ENCODE results near the gene POU6F1. TPM values are rescaled to one million over a fixed set of nuclear protein-coding genes. Genes with fewer than 3 reads are reported as not detected.

Gene POU6F1
- total RNA-seq, 2 donors from 2014 or later, result 6.2 to 9.6 TPM

DNA sequence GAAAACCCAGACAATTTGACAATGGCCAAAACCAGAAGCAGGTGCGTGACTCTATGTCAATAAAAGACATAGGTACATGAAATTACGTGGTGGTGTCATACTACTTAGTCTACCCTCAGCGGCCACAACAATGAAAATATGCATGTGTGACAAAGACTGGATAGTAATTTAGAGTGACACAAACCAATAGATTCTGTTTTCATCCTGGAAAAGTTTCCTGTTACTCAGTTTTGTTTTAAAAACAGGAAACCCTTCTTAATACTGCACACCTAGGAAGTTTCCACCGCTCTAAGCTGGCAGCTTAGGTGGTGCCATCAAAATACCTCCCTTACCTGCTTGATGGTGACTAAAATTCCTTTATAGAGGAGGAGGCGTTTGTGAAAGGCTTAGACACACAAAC, 15.1 kb downstream of the POU6F1 start:
- Histone ChIP-seq H3K4me3 (no peak overlapping the region), H3K4me1 (no peaks in the 10 kb centered on the region), H3K36me3 (replicated peaks in 1 of 2; ENCODE audit: insufficient read depth in 1 of 2, low read depth in 2 of 2) (no peaks in the 10 kb centered on the region), H3K27me3 (no peaks in the 10 kb centered on the region), H3K9me3 (no peaks in the 10 kb centered on the region), H3K27ac (no peak overlapping the region)
- no peak for DNase-seq
- 89 to 98% methylated on average over 5 of the region's 5 CpGs for WGBS, 2 donors
- TF ChIP-seq, protein P1, sequence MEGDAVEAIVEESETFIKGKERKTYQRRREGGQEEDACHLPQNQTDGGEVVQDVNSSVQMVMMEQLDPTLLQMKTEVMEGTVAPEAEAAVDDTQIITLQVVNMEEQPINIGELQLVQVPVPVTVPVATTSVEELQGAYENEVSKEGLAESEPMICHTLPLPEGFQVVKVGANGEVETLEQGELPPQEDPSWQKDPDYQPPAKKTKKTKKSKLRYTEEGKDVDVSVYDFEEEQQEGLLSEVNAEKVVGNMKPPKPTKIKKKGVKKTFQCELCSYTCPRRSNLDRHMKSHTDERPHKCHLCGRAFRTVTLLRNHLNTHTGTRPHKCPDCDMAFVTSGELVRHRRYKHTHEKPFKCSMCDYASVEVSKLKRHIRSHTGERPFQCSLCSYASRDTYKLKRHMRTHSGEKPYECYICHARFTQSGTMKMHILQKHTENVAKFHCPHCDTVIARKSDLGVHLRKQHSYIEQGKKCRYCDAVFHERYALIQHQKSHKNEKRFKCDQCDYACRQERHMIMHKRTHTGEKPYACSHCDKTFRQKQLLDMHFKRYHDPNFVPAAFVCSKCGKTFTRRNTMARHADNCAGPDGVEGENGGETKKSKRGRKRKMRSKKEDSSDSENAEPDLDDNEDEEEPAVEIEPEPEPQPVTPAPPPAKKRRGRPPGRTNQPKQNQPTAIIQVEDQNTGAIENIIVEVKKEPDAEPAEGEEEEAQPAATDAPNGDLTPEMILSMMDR (IDR thresholded peaks at IDR 0.05), result no peak
- TF ChIP-seq POLR2A (IDR thresholded peaks at IDR 0.05), result no peak
- intact Hi-C loops (cut with DNase I), result no loop called here
- no peak for ATAC-seq

DNA sequence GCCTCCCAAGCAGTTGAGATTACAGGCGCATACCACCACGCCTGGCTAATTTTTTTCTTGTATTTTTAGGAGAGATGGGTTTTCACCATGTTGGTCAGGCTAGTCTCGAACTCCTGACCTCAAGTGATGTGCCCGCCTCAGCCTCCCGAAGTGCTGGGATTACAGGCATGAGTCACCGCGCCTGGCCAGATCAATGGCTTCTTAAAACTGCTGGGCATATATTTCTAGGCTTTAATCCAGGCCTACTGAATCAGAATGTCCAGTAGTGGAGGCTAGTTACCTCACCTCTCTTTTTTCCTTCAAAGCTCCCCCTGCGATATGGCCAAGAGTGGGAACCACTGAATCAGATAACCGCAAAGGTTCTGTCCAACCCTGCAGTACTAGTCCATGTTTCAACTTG, 17.1 kb downstream of the POU6F1 start:
- intact Hi-C loops (cut with DNase I), result no loop called here
- DNase-seq (no peak), ATAC-seq (no peak)
- no peaks in the 10 kb centered on the region for H3K4me1 ChIP-seq
- no peaks in the 10 kb centered on the region for H3K9me3 ChIP-seq
- no peak overlapping the region for H3K4me3 ChIP-seq
- no peaks in the 10 kb centered on the region for H3K36me3 ChIP-seq (replicated peaks in 1 of 2; ENCODE audit: insufficient read depth in 1 of 2, low read depth in 2 of 2)
- no peaks in the 10 kb centered on the region for H3K27me3 ChIP-seq
- WGBS, 2 donors, result 94 to 98% methylated on average over 8 to 9 of the region's 9 CpGs
- no peak overlapping the region for H3K27ac ChIP-seq
- TF ChIP-seq, protein P1 (IDR thresholded peaks at IDR 0.05), result no peak
- TF ChIP-seq POLR2A (IDR thresholded peaks at IDR 0.05), result no peak

DNA sequence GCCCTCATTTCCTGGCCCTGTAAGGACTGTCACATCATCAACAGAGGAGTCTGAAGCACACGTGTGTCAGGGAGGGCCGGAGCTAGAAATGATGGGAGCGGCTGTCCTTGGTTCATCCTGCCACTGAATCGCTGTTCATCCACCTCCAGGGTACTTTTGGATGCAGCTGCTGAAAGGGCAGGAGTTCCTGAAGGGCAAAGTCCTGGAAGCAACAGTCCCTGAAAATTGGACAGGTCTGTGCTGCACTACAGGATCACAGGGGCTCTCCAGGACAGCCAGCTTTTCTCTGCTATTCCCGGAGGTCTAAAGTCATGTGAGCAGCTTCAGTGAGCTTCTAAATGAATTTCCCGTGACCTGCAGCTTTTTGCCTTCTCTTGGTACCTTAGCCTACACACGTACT, 17.7 kb downstream of the POU6F1 start:
- Histone ChIP-seq H3K36me3 (replicated peaks in 1 of 2; ENCODE audit: insufficient read depth in 1 of 2, low read depth in 2 of 2) (no peaks in the 10 kb centered on the region), H3K4me3 (no peak overlapping the region), H3K9me3 (no peaks in the 10 kb centered on the region), H3K27me3 (no peaks in the 10 kb centered on the region), H3K27ac (no peak overlapping the region), H3K4me1 (no peaks in the 10 kb centered on the region)
- no peak for DNase-seq
- intact Hi-C loops (cut with DNase I), result no loop called here
- TF ChIP-seq, protein P1 (IDR thresholded peaks at IDR 0.05), result no peak
- TF ChIP-seq POLR2A (IDR thresholded peaks at IDR 0.05), result no peak
- ATAC-seq, result no peak
- 90 to 92% methylated on average over 7 of the region's 7 CpGs for WGBS, 2 donors

DNA sequence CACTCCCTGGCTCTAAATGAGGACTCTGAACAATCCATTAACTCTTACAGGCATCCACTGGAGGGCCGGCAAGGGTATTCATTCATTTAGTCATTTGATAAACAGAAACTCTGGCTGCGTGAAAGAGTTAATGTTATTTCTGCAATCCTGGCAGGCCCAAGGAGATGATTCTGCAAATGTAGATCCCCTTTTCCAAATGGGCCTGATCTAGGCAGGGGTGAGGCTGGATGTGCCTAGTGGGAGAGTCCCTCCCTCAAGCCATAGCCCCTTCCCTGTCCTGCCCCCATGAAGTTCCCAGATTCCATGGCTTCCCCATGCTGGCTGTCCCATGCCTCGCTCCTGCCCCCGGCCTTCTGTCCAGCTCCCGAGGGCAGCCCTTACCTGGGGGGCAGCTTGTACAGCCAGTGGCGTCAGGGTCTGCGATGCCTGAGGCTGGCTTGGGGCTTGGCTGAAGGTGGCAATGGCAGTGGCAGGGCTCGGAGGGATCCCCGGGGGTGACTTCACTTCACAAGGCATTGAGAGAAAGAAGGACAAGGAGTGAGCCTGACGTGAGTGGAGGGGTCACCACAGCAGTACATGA, 18.4 kb downstream of the POU6F1 start:
- Histone ChIP-seq H3K4me3 (no peak overlapping the region), H3K36me3 (replicated peaks in 1 of 2; ENCODE audit: insufficient read depth in 1 of 2, low read depth in 2 of 2) (no peaks in the 10 kb centered on the region), H3K27me3 (no peaks in the 10 kb centered on the region), H3K4me1 (no peaks in the 10 kb centered on the region), H3K9me3 (no peaks in the 10 kb centered on the region), H3K27ac (no peak overlapping the region)
- ATAC-seq (no peak), DNase-seq (no peak)
- 91 to 94% methylated on average over 9 to 10 of the region's 10 CpGs for WGBS, 2 donors
- TF ChIP-seq, protein P1 (IDR thresholded peaks at IDR 0.05), result no peak
- no peak for TF ChIP-seq POLR2A (IDR thresholded peaks at IDR 0.05)
- intact Hi-C loops (cut with DNase I), result no loop called here
